Activated CD8-positive, alpha-beta memory T cell treated with anti-CD3 and anti-CD28 coated beads, Interleukin-2, amount 50 U/mL, for 24 hours (primary cell): ENCODE measurements around the gene ZBTB16.

Source experiments
- DNase-seq: peaks from one replicate; pipeline ENCODE4 v3.0.0-alpha.2; 2020; ENCODE audit errors: extremely low read depth

Gene ZBTB16

DNA sequence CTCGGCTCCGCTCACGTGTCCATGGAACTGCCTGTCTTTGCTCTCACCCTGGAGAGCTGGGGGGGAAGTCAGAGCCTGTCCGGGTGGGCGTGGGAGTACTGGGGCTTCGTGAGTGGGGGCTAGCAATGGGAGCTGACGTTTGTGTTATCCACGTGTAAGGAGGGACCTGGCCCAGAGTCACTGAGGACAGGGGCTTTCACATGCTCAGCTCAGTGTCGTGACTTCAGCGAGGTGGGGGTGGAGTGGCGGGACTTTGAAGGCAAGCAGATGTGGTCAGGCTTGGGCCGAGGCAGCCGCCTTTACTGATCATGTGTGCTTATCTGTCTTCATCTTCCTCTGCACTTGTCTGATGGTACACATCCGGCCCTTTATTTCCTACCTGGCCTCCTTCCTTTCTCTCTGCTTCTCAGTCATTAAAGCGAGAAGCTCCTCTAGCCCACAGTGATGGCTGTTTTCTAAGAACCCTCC is 123.6 kb downstream of the ZBTB16 start:
- peak; percentile 36 for DNase-seq

DNA sequence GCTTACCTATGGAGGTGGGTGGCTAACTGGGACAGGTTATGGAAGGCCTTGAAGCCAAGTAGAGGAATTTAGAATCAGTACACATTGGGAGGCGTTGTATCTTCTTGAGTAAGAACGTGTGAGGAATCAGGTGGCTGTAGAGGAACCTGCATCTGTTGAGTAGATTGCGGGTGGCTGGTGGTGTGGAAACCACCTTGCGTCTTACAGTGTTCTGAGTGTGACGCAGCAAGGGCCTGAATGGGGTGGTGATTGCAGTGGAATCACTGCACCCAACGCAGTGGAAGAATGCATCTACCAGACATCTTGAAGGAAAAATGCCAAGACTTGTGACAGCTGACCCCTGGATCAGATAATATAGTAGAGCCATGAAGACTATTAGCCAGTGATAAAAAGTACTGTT is 125.9 kb downstream of the ZBTB16 start:
- DNase-seq: no peak

DNA sequence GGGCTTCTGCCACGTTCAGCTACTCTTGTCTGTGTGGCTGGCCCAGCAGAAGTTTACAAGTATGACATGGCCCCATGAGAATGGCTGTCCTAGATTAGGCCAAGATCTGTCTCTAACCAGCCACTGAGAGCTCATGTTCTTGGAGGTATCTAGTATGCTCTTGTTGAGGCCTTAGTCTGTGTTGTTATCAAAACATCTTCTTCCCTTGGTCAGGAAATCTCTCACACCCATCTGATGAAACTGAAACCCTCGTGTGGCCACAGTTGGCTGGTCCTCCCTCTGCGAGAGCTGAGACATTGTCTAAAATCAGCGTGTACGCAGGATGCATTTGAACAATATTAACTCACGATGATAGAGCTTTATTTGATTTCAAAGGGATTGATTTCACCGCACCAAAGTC is 127.7 kb downstream of the ZBTB16 start:
- no peak for DNase-seq

DNA sequence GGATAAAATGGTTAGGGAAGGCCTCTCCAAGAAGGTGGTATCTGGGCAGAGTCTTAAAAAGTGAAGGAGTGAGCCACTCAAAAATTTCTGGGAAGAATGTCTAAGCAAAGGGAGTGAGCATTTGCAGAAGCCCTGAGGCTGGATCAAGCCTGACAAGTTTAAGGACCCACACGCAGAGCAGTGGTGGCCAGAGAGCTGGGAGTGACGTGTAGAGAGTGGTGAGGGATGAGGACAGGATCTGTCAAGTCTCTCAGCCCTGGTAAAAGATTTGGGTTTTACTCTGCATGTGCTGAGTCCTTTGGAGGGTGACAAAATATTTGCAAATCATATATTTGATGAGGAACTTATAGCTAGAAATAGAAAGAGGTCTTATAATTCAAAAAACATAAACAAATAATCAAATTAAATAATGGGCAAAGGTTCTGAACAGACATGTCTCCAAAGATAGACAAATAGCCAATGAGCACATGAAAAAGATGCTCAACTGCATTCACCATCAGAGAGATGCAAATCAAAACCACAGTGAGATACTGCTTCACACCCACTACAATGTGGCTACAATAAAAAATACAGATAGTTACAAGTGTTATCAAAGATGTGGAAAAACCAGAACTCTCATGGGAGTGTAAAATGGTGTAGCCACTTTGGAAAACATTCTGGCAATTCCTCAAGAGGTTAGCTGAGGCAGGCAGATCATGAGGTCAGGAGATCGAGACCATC is 129.5 kb downstream of the ZBTB16 start:
- DNase-seq: no peak

DNA sequence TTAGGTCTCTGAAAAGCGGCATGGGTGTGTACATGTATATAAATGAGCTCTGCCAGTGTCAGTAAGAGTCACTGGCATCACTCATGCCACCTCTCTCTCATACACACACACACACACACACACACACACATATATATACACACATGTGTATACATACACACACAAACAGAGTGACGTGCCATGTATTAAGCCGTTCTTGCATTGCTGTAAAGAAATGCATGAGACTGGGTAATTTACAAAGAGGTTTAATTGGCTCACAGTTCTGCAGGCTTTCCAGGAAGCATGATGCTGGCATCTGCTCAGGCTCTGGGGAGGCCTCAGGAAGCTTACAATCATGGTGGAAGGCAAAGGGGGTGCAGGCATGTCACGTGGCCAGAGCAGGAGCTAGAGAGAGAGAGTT is 131.1 kb downstream of the ZBTB16 start:
- DNase-seq: no peak

DNA sequence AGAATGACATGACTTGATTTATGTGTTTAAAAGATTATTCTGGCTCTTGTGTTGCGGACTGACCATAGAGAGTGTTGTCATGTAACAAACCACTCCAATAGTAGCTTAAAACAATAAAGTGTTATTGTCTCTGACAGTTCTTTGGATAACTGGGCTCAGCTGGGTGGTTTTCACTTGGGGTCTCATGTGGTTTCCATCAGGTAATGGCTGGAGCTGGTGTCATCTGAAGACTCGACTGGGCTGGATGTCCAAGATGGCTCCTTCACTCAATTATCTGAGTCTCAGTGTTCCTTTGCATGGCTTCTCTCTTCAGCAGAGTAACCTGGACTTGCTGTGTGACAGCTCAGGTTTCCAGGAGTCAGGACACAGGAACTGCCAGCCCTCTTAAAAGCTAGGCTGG is 132.4 kb downstream of the ZBTB16 start:
- no peak for DNase-seq

DNA sequence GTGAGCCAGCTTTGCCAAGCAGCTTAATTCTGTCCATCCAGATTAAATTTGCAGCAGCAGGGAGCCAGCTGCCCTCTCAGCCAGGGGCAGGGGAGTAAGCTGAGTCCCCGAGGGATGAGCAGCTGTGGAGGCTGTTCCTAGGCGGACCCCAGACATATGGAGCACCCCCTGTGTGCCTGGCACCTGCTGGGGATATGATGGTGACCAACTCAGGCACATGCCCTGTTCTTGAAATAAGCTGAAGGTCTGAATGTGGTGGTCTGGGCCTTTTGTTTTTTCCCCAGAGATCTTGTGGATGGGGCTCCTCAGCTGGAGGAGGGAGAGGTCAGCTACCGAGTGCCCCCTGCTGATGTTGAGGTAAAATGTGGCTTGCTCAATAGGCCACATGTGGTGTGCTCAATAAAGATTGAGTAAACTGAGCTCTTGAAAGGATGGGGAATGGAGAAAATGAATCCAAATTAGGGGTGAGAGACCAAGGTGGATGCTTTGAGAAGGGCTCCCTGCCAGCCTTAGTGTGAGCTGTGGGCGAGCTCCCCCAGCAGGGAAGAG is 133.4 kb downstream of the ZBTB16 start:
- DNase-seq: no peak

DNA sequence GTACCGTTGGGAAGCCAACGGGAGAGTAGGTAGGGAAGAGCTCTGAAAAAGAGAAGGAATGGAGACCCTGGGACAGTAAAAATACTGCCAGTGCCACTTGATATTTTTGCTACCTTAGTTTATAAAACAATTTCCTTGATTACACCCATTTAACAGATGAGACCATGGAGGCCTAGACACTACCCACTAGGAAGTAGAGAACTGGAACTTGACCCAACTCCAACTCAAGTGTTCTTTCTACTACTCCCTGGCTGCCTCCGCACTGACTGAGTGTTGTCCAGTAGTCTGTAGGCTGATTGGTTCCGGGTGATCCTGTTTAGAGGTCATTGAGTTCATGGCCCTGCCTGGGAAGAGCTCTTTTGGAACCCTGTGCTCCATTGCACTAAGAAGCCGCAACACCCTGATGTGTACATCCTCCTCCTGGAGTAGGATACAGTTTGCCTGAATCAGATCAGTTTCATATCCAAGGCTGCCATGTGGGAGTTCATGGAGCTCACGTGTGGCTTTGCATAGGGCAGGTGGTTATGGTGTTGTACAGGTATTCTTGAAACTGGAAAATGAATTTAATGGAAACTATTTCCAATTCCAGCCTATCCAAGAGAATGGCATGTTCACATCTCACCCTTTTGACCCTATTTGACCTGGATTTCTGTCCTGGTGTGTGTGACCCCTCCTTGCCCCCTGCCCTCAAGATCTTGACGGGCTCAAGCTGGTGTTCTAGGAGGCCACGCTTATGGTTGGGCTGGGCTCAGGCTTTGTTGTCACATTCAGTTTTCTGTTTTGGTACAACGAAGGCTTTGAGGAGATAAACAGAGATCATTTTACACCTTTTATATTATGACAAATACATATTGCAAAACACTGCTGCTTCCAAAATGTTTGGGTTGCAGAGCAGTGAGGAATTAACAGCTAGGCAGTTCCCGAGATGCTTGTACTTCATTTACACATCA is 134.5 kb downstream of the ZBTB16 start:
- no peak for DNase-seq

DNA sequence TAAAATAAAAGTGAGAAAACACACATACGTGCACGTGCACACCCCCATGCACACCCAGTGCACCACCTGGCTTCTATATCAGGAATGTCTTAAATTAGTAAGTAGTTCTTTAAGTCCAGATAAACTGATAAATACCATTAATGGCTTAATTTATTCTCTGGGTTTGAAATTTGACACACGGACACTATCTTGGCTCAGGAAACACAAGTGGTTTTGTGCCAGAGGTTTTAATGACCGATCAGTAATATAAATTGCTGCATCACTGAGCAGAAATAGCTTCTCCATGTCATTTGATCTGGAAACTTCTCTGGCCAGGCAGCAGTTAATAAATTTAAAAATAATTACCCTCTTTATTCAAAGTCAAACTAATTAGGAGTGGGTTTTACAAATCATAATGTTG is 135.2 kb downstream of the ZBTB16 start:
- DNase-seq: no peak

DNA sequence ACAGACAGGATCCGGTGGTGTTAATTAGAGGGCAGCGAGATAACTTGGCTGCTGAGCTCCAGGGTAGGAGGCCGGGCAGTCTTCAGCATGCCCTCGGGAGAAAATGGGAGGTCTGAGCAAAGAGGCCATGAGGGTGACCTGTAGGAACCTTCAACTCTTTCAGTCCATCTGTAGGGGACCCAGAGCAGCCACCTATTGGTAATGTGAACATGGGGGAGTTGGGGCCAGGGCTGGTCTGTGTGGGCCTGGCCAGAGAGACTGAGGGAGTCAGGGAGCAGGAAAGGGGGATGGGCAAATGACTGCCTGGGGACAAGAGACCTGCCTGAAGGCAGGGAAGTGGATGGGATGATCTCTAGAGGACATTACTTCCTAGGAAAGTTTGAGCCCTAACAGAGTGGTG is 135.6 kb downstream of the ZBTB16 start:
- no peak for DNase-seq

DNA sequence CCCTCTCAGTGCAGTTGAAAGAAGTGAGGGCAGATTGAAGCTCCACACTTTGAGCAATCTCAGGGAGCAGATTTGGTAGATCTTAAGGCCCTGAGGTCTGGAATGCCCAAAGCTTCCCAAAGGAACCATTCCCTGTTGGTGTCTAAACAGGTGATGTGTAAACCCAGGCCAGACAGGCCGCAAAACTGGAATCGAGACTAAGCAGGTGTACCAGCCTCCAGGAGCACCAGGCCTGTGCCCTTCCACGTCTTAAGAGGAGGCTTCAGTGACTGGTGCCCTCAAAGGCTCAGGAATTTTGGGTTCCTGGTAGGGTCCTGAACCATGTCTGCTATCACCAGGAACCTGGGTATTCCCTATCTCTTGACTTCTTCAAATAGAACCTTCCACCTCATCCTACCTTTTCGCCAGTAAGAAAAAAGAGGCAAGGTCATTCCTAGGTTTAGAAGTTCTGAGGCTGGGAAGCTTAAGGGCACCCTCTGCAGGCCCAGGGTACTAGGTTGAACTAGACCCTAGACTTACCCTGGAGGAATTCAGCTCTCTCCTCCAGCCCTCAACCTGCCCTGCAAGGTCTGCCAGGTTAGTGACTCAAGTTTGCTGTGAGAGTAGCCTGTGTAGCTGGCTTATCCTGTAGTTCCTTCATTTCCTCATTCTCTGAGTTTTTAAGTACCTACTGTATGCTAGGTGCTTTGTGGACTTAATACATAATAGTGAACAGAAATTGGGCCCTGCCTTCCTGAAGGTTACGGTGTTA is 136.6 kb downstream of the ZBTB16 start:
- no peak for DNase-seq

DNA sequence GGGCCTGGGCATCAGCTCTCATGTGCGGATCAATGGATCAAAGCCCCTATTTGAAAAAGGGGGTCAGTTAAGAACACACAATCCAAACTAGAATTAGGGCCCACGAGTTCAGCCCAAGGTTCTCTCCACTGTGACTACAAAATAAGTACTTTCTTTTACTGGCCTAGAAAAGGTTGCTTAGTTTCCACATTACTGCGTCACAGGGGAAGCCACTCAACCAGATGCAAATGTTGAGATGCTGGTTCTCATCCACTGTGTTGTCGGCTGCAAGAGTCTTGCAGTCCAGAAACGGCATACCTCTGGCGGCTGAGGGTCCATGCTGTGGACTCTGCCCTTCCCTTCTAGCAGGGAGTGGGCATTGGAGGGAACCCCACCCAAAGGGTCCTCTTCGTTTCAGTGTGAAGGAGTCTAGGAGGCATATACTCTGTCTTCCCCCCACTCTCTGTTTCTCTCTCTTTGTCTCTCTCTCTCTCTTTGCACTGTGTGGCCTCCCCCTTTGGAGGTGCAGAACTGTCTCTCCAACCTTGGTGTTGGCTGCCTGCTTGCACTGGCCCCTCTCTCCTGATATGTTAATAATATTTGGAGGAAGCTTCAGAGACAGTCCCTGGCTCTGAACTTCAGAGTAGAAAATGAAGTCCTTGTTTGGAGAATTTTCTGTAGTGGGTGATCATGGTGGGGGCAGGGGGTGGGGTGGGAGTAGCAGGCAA is 137.6 kb downstream of the ZBTB16 start:
- no peak for DNase-seq

DNA sequence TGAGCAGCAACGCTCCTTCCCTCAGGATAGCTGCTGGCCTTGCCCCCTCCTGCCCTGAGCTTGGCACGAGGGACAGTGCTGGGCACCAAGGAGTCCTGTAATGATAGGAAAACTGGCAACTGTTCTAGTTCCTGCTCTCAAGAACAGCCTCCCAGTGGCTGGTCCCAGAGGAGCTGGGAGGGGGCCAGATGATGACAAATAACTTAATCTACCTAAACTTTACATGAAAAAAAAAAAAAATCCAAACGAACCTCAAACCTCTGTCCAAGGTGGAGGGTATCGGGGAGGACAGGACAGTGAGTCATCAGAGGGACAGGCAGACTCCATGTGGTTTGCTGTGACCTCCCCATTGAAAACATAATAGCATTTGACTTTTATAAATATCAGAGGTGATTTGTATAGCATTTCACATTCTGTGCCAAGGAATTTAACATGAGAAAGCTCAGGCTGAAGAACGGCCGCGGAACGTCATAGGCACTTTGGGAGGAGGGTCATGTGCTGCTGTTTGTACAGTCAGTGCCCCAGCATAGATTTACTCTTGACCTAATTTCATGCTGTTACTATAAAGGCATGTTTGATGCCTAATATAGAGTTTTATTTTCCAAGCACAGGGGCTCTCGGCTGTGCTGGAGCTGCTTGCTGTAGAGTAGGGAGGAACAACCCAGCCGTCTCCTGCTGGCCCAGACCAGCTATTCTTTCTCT is 138.4 kb downstream of the ZBTB16 start:
- no peak for DNase-seq

DNA sequence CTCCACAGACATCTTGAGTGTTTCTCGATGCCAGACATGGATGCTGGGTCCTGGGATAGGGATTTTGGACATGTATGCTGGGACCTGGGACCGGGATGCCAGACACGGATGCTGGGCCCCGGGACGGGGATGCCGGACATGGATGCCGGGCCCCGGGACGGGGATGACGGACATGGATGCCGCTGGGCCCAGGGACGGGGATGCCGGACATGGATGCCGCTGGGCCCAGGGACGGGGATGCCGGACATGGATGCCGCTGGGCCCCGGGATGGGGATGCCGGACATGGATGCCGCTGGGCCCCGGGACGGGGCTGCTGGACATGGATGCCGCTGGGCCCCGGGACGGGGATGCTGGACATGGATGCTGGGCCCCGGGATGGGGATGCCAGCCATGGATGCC is 139.5 kb downstream of the ZBTB16 start:
- no peak for DNase-seq

DNA sequence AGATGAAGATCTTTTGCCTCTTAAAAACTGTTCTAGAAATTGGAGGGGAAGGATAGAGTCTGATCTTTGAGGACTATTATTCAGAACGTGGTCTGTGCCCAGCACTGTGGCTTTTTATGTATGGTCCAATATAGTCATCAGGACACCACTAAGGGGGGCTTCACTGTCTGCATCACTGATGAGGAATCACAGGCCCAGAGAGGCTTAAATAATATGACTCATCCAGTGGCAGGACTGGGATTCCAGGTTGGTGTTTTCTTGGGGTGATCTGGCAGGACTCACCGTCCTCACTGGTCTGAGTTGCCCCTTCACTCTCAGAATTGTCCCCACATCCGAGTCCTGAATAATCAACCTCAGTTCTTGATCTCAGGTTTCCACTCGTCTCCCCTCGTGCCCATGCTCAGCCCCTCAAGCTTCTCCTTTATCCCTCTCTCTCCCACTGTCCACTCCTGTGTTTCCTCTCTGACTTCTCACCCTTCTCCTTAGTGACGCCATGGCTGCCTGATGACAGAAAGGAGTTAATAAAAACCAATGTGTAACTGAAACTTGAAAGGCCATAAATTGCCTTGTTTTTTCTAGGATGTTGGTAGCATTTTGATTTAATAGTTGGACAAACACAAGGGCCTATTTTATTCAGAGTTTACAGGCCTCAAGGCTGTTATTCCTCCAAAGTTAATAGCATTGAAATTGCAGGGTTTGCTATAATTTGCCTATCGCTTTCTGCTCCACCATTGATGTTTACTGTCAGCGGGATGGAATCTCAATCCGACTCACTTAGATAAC is 141.0 kb downstream of the ZBTB16 start:
- no peak for DNase-seq

DNA sequence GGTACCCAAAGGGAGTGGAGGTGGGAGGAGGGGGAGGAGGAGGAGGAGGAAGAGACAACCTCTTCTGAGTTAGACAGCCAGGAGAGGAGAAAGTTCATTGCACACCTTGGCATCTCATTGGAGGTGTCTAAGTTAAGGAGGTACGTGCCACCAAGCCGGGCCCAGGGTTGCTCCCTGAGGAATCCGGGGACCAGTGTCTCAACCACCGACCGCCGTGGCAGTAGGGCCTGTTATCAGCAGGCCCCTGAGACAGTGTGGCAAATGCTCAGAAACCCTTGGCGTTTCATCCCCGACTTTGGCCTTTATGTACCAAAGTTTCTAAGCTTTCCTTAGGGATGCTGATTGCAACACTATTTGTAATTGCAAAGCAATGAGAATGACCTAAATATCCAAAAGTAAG is 141.7 kb downstream of the ZBTB16 start:
- DNase-seq: no peak

DNA sequence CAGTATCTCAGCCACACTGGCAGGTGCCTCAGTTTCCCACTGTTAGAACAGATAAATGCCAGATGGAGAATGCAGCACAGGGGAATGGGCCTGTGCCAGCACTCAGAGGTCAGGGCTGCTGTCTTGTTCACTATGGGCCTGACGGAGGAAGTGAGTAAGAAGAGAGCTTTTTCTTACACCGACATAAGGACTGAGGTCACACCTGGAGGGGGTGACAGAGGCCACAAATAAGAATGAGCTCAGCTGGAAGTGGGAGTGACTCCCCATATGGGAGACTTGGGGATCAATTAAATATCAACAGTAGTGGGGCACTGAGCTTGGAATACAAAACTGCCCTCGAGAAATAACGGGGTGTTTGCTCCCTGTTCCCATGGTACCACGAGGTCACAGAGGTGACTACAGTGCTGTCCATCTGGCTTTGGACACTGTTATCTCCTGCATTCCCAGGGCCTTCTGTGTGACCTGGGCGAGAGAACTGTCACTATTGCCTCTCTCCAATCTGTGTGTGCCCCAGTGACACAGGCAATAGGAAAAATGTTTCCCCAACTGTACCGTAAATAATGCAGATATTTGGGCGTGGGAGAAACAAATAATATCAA is 142.6 kb downstream of the ZBTB16 start:
- no peak for DNase-seq

DNA sequence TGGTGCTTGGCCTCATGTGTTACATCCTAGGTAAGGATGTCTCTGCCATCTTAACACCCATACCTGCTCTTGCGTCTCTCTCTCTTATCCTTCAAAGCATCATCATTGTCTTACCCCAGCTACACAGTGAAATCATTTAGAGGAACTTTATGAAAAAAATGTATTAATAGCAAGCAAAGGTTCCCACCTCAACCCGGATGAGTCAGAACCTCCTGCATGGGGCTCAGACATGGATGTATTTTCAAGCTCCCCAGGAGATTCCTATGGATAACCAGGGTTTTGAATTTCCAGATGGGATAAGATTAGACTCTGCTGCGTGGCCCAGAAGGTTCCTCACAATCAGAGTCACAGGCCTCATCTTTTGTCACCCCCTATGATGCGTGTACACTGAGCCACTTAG is 147.6 kb downstream of the ZBTB16 start:
- DNase-seq: no peak

DNA sequence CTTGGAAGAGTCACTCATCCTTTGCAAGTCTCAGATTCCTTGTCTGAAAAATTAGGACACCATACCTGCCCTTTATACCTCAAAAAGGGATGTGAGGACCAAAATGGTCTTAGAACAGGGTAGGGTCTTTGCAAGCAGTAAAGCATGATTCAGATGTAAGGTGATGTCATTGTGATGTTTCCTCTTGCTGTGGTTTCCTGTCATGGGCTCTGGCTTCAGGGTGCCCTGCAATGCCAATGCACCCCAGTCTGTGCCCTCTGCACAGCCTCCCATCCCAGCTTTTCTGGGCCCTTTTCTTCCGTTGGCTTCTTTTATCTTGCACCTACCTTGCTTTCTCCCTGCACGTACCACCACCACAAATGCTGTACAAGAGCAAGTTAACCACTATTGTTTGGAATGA is 148.9 kb downstream of the ZBTB16 start:
- DNase-seq: no peak

DNA sequence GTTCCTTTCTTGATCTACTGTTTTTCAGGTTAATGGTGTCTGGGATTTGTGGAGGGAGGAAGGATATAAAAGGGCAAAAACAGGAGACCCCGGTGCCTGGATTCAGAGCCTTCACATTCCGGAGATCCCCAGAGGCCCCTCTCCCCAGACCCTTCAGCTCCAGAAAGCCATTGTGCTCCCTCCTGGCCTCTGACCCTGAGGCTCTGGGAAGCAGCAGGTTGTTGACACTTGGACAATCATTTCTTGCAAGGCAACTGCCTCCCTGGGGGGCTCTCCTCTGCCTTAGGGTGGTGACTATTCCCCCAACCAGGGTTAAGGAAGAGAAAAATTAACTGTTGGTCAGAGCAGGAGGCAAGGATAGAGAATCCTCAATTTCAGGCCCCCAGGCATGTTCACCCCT is 149.8 kb downstream of the ZBTB16 start:
- DNase-seq: no peak
